Subcutaneous abdominal adipose tissue (tissue), 5 donors: ENCODE data around the gene ACCSL.
A peak's percentile ranks its signal among the peaks of the same experiment; 100 is the strongest.

Source experiments
- H3K27ac ChIP-seq: one replicate; pipeline ENCODE4 v1.7.0; 2013; ENCODE audit warnings: low read depth, mild to moderate bottlenecking, inconsistent platforms, low read length, moderate library complexity
- H3K27me3 ChIP-seq, 5 donors: one replicate each; pipeline ENCODE4 v1.7.0; 2013; ENCODE audit warnings: low read length in 5 of 5, inconsistent platforms in 1 of 5; ENCODE audit not compliant: control insufficient read depth in 5 of 5, insufficient read depth in 4 of 5
- H3K36me3 ChIP-seq, 5 donors: one replicate each; pipeline ENCODE4 v1.7.0; 2013; ENCODE audit warnings: low read length in 5 of 5; ENCODE audit not compliant: control insufficient read depth in 5 of 5, insufficient read depth in 5 of 5
- H3K4me1 ChIP-seq, 5 donors: one replicate each; pipeline ENCODE4 v1.7.0; 2013; ENCODE audit warnings: low read length in 5 of 5, mild to moderate bottlenecking in 3 of 5, moderate library complexity in 1 of 5; ENCODE audit not compliant: control insufficient read depth in 5 of 5, insufficient read depth in 5 of 5
- H3K4me3 ChIP-seq, 5 donors: one replicate each; pipeline ENCODE4 v1.7.0; 2013; ENCODE audit warnings: low read length in 5 of 5, low read depth in 1 of 5
- H3K9ac ChIP-seq, 5 donors: one replicate each; pipeline ENCODE4 v1.7.0; 2013; ENCODE audit warnings: low read length in 5 of 5, mild to moderate bottlenecking in 4 of 5, moderate library complexity in 3 of 5
- H3K9me3 ChIP-seq, 5 donors: one replicate each; pipeline ENCODE4 v1.7.0; 2013; ENCODE audit warnings: low read length in 5 of 5; ENCODE audit not compliant: control insufficient read depth in 5 of 5
- donor health status: healthy.
- donor health status: healthy.
- donor health status: healthy.
- donor health status: healthy.
- donor health status: healthy.

ACCSL gene

DNA sequence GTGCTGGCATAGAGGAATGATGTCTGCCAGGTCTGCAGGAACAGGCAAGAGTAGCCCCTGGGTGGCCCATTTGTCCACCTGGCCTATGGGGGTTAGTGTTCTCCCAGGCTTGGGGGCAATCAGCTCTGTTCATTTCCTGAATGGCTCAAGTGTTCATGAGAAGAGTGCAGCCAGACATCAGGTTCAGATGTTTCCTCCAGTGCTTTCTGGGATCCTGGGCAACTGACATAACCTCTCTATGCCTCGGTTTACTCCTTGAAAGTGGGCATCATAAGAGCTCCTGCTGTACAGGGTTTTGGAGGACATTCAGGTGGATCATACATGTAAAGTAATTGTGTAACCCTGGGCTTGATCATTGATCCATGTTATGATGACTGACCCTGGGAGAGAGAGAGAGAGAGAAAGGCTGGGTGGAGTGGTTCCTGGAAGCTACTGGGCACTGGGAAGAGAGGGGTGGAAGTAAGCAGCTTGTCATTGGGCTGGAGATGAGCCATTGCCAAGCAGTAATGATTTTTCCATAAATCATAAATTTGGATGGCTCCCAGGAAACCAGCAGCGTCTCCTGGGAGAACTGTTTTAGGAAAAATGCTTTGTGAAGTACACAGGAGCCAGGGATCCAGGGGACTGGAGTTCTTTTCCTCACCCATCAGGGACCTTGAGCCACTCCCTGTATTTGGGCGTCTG lies 30.2 kb upstream of the ACCSL start:
- H3K9ac ChIP-seq, result no peak overlapping the region

DNA sequence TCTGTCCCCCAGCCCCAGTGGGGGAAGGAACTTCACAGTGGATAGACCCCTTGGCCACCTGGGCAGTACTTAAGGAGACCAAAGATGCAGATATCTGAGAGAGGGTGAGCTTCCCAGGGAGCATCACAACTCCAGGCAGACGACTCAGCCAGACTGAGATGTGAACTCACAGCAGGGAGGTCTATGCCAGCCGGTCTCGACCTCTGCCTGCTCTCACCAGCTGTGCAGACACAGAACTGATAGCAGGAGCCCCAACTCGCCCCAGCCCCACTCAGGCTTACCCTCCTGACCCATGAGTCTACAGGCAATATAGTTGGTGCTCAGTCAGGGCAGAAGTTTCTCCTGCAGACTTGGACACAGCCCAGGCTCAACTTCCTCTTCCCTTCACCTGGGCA lies 29.7 kb upstream of the ACCSL start:
- peaks cover 0 to 7% (median 0%) of the 10 kb centered on the region in 5 donors for H3K9me3 ChIP-seq
- H3K4me3 ChIP-seq, result no peak overlapping the region
- peaks cover 0 to 38% (median 33%) of the 10 kb centered on the region in 5 donors for H3K4me1 ChIP-seq
- no peaks in the 10 kb centered on the region for H3K27me3 ChIP-seq
- H3K36me3 ChIP-seq, result no peaks in the 10 kb centered on the region
- no peak overlapping the region for H3K27ac ChIP-seq
- H3K9ac ChIP-seq, result no peak overlapping the region

More for the DNA sequence above, 30.2 kb upstream of the ACCSL start:
- peaks cover 0 to 6% (median 0%) of the 10 kb centered on the region in 5 donors for H3K9me3 ChIP-seq
- no peak overlapping the region for H3K27ac ChIP-seq
- no peak overlapping the region for H3K4me3 ChIP-seq
- no peaks in the 10 kb centered on the region for H3K27me3 ChIP-seq
- peaks cover 0 to 38% (median 33%) of the 10 kb centered on the region in 5 donors for H3K4me1 ChIP-seq
- H3K36me3 ChIP-seq, result no peaks in the 10 kb centered on the region

DNA sequence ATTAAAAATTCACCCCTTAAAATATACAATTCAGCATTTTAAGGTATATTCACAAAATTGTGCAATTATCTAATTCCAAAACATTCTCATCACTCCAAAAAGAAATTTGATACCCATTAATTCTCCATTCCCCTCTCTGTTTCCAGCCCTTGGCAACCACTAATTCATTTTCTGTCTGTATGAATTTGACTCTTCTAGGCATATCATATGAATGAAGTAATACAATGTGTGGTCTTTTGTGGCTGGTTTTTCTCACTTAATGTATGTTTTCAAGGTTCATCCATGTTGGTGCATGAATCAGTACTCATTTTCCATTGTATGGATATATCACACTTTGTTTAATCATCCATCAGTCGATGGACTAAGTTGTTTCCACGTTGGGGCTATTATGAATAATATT lies 29.0 kb upstream of the ACCSL start:
- Histone ChIP-seq H3K9me3 (peaks cover 0 to 7% (median 0%) of the 10 kb centered on the region in 5 donors), H3K27me3 (no peaks in the 10 kb centered on the region), H3K4me1 (peaks cover 0 to 38% (median 33%) of the 10 kb centered on the region in 5 donors), H3K27ac (no peak overlapping the region), H3K36me3 (no peaks in the 10 kb centered on the region), H3K9ac (no peak overlapping the region), H3K4me3 (no peak overlapping the region)

DNA sequence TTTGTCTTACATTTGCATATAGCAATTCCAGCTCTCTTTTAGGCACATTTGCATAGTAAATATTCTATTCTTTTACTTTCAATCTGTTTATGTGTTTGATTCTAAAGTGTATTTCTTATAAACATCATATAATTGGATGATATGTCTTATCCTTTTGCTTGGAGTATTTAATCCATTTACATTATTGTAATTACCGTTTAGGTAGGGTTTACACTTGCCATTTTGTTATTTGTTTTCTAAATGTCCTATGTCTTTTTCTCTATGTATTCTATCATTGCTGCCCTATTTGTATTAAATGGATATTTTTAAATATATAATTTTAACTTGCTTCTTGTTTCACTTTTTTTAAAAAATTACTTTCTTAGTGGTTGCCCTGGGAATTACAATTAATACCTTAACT lies 22.8 kb upstream of the ACCSL start:
- H3K27ac ChIP-seq, result no peak overlapping the region
- peaks cover 0 to 7% (median 5%) of the 10 kb centered on the region in 5 donors for H3K9me3 ChIP-seq
- H3K27me3 ChIP-seq, result no peaks in the 10 kb centered on the region
- H3K4me3 ChIP-seq, result no peak overlapping the region
- no peaks in the 10 kb centered on the region for H3K36me3 ChIP-seq
- no peak overlapping the region for H3K9ac ChIP-seq
- no peaks in the 10 kb centered on the region for H3K4me1 ChIP-seq

DNA sequence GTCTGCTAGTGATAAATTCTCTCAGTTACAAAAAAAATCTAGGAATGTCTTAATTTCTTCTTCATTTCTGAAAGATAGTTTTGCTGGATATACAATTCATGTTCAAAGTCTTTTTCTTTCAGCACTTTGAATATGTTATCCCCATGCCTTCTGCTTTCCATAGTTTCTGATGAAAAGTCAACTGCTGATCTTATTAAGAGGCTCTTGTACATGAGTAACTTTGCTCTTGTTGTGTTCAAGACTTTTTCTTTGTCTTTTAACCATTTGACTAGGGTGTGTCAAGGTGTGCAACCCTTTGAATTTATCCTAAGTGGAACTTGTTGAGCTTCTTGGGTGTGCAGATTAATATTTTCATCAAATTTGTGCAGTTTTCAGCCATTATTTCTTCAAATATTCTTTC lies 22.1 kb upstream of the ACCSL start:
- no peak overlapping the region for H3K27ac ChIP-seq

DNA sequence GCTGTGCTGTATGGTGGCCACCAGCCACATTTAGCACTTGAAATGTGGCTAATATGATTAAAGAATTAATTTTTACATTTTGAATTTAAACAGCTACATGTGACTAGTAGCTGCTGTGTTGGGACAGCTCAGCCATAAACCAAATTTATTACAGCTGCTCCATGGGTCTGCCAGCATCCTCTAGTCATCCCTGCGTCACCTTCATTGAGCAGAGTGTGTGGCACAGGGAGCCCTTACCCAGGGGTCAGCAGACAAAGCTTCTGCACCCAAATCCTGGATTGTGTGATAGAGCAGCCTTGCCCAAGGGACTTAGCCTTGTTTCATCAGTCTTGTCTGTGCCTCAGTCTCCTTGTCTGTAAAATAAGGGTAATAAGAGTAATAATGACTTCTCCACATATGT lies 19.4 kb upstream of the ACCSL start:
- H3K36me3 ChIP-seq, result no peaks in the 10 kb centered on the region
- H3K9me3 ChIP-seq, result peaks cover 0 to 5% (median 0%) of the 10 kb centered on the region in 5 donors
- H3K27me3 ChIP-seq, result peaks cover 0 to 21% (median 6%) of the 10 kb centered on the region in 5 donors
- no peak overlapping the region for H3K27ac ChIP-seq
- H3K4me3 ChIP-seq, result no peak overlapping the region
- no peak overlapping the region for H3K9ac ChIP-seq
- H3K4me1 ChIP-seq, result peaks cover 3 to 25% (median 20%) of the 10 kb centered on the region in 5 donors

More for the DNA sequence above, 22.1 kb upstream of the ACCSL start:
- Histone ChIP-seq H3K9ac (no peak overlapping the region), H3K9me3 (peaks cover 0 to 7% (median 5%) of the 10 kb centered on the region in 5 donors), H3K36me3 (no peaks in the 10 kb centered on the region), H3K4me3 (no peak overlapping the region), H3K27me3 (peaks cover 0 to 1% (median 0%) of the 10 kb centered on the region in 5 donors), H3K4me1 (peaks cover 0 to 1% (median under 1%) of the 10 kb centered on the region in 5 donors)

DNA sequence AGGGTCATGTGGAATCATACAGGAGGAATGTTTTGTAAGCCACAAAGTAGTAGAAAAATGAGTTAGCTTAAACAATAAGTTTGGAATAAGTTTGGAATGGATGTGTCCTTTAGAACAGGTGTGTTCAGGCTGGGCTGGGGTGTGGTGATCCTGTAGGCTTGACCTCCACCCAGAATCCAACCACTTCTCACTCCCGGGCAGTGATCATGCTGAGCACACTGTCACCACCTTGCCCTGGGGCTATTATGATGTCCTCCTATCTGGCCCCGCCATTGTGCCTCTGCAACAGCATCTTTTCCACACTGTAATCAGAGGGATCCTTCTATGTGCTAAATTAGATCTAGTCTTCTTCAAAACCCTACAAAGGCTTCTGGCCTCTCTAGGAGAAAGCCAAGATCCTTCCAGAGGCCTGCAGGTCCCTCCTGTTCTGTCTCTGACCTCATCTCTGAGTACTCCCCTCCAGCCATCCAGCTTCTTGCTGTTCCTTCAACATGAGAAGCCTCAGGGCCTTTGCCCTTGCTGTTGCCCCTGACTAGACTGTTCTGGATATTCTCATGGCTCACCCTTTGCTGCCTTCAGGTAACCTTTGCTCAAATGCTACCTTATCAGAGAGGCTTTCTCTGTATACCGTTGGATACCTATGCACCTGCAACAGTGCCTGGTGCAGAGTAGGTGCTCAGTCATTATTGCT lies 18.8 kb upstream of the ACCSL start:
- Histone ChIP-seq H3K36me3 (no peaks in the 10 kb centered on the region), H3K27ac (no peak overlapping the region), H3K9ac (no peak overlapping the region), H3K27me3 (peaks cover 0 to 21% (median 6%) of the 10 kb centered on the region in 5 donors), H3K4me3 (no peak overlapping the region), H3K9me3 (peaks cover 0 to 5% (median 0%) of the 10 kb centered on the region in 5 donors), H3K4me1 (peaks cover 3 to 28% (median 20%) of the 10 kb centered on the region in 5 donors)

DNA sequence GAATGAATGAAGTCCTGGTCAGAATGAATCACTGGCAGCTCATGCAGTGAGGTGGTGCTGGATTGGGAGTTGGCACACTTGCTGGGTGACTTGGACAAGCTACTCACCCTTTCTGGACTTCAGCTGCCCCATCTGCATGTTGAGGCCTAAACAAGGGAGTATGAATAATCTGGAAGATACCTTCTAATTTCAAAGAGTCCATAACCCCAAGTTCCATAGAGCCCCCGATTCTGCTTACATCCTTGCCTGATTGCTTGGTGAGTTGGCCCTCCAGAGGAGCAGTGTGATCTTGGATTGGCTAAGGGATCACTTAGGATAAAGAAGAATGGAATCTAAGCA lies 18.3 kb upstream of the ACCSL start:
- no peak overlapping the region for H3K9ac ChIP-seq
- H3K4me3 ChIP-seq, result no peak overlapping the region
- peaks cover 0 to 21% (median 6%) of the 10 kb centered on the region in 5 donors for H3K27me3 ChIP-seq
- no peaks in the 10 kb centered on the region for H3K36me3 ChIP-seq
- H3K9me3 ChIP-seq, result peaks cover 0 to 5% (median 0%) of the 10 kb centered on the region in 5 donors
- no peak overlapping the region for H3K27ac ChIP-seq
- peaks cover 3 to 28% (median 20%) of the 10 kb centered on the region in 5 donors for H3K4me1 ChIP-seq

DNA sequence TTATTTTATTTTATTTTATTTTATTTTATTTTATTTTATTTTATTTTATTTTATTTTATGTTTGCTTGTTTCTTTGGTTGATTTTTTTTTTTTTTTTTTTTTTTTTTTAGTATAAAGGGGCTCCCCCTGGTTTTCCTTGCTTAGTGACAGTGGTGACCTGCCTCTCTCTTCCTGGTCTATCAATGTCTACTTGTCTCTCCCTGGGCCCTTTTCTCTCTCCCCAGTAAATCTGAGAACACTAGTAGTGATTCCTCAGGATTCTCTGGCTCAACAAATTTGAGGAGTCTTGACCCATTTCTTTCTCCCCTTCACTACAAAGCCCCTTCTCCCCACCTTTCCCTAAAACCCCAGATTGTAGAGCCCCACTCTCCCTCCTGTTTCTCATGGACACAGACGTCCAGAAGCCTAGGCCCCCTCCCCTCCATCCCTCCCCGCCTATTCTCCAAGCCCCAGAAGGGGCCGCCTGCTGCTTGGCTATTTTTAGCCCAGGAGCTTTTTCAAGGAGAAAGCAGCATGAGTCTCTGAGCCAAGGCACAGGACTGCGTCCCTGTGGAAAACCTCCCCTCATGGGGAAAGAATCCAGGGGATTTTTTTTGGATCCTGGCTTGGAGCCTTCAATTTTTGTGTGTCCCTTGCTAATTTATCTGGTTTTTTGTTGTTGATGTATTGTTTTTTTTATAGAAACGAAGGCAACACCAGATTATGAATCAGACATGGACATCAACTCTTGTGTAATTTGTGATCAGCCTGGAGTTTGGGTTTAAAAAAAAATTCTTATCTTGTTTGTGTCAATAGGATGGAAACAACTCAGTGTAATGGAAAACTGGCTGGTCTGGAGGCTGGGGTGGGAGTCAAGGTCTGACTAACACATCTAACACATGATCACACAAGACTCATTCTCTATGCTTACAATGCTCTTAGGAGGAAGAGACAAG lies 17.5 kb upstream of the ACCSL start:
- H3K36me3 ChIP-seq, result no peaks in the 10 kb centered on the region

More for the DNA sequence above, 17.5 kb upstream of the ACCSL start:
- H3K27me3 ChIP-seq, result peaks cover 0 to 21% (median 6%) of the 10 kb centered on the region in 5 donors
- H3K9ac ChIP-seq, result peak overlapping the region in 1 of 5 donors; percentile 38
- H3K4me1 ChIP-seq, result peaks cover 3 to 32% (median 20%) of the 10 kb centered on the region in 5 donors
- H3K9me3 ChIP-seq, result peaks cover 0 to 5% (median 0%) of the 10 kb centered on the region in 5 donors
- H3K4me3 ChIP-seq, result peak overlapping the region in 1 of 5 donors; percentile 8
- peak overlapping the region; percentile 79 for H3K27ac ChIP-seq
